Cardiac muscle cell (in vitro differentiated cells and primary cell): Measurements from ENCODE around the gene GGA3. TPM values are rescaled to one million over a fixed set of nuclear protein-coding genes. Genes with fewer than 3 reads are reported as not detected.
A peak's percentile ranks its signal among the peaks of the same experiment; 100 is the strongest.

ENCODE experiments used
- DNase-seq, 2 donors: peaks; one replicate each; pipeline versions ENCODE4 v3.0.0 to v3.0.0-alpha.2; 2010 to 2017; ENCODE audit warnings: low read depth in 1 of 2, low spot score in 1 of 2
- H3K27ac ChIP-seq: fragments of 200-600 bp; sonication (generic); 2 replicates; pipeline ENCODE4 v1.5.1; 2016
- H3K27me3 ChIP-seq: fragments of 200-600 bp; sonication (generic); 2 replicates; pipeline ENCODE4 v1.6.0; 2016; ENCODE audit warnings: control low read depth
- H3K36me3 ChIP-seq: fragments of 200-600 bp; sonication (generic); 2 replicates; pipeline ENCODE4 v1.5.1; 2016; ENCODE audit warnings: control low read depth
- H3K4me1 ChIP-seq: fragments of 200-600 bp; sonication (generic); 2 replicates; pipeline ENCODE4 v1.8.1; 2017; ENCODE audit warnings: low read depth, mild to moderate bottlenecking, mixed run types
- H3K4me3 ChIP-seq: fragments of 200-600 bp; sonication (generic); 2 replicates; pipeline ENCODE4 v1.5.1; 2016; ENCODE audit warnings: mild to moderate bottlenecking
- H3K9me3 ChIP-seq: fragments of 200-600 bp; sonication (generic); 2 replicates; pipeline ENCODE4 v1.5.1; 2017; ENCODE audit warnings: low read depth, mild to moderate bottlenecking, control low read depth
- polyA plus RNA-seq: library from polyadenylated mRNA; unstranded; fragments of >200 nt; fragmentation: Nextera tagmentation; extraction: Ambion mirVana; gene quantifications from 2 replicates; pipeline ENCODE4 v1.2.1, GENCODE V29; 2016
- total RNA-seq: library from RNA; depleted of rRNA; stranded (reverse); fragments of >200 nt; gene quantifications from 2 replicates; pipeline ENCODE4 v1.2.3, GENCODE V29; 2016
- TF ChIP-seq, protein P1 (sequence below): IDR thresholded peaks from 2 replicates; pipeline ENCODE4 v1.5.1; 2012; ENCODE audit warnings: low read depth, mild to moderate bottlenecking, low read length

The GGA3 gene
- total and polyA plus RNA-seq, 2 experiments from 2014 or later = 25.6 to 35.3 TPM

GRCh38 chr17:75240394-75241142 lies 20.8 kb downstream of the GGA3 start:
- Histone ChIP-seq H3K36me3 (peaks cover 33% of the 10 kb centered on the region), H3K27me3 (no peaks in the 10 kb centered on the region), H3K9me3 (no peaks in the 10 kb centered on the region), H3K4me1 (no peaks in the 10 kb centered on the region), H3K4me3 (no peak overlapping the region), H3K27ac (peak overlapping the region; percentile 52)
- TF ChIP-seq, protein P1, sequence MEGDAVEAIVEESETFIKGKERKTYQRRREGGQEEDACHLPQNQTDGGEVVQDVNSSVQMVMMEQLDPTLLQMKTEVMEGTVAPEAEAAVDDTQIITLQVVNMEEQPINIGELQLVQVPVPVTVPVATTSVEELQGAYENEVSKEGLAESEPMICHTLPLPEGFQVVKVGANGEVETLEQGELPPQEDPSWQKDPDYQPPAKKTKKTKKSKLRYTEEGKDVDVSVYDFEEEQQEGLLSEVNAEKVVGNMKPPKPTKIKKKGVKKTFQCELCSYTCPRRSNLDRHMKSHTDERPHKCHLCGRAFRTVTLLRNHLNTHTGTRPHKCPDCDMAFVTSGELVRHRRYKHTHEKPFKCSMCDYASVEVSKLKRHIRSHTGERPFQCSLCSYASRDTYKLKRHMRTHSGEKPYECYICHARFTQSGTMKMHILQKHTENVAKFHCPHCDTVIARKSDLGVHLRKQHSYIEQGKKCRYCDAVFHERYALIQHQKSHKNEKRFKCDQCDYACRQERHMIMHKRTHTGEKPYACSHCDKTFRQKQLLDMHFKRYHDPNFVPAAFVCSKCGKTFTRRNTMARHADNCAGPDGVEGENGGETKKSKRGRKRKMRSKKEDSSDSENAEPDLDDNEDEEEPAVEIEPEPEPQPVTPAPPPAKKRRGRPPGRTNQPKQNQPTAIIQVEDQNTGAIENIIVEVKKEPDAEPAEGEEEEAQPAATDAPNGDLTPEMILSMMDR = peak; percentile 75
- peak; percentile 40 to 44 for DNase-seq

DNA sequence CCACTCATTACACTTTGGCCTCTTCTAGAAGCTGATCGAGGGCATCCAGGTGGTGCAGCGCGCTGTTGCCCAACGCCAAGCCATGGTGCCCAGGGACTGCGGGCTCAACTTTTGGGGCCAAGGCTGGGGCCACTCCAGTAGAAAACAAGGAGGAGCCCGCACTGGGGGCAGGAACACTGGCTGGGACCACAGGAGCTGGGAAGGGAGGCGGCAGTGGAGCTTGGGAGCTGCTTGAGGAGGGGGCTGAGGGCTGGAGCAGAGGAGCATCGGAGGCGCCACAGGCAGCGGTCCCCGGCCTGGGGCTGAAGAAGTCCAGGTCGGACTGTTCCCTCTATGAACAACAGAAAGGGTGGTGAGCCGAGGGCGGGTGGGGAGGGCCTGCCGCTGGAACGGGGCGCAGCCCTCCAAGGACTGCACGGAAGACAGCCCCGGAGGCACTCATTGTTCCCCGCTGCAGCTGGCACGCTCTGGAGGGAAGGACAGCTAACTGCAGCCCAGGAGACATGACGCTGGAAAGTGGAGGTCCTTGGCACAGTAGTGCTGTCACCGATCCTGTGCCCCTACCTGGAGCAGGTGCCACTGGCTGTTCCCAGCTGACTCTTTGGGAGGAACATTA lies 21.5 kb downstream of the GGA3 start:
- TF ChIP-seq, protein P1 = no peak
- H3K4me3 ChIP-seq = no peak overlapping the region
- no peak for DNase-seq
- peak overlapping the region; percentile 52 for H3K27ac ChIP-seq
- no peaks in the 10 kb centered on the region for H3K4me1 ChIP-seq
- H3K9me3 ChIP-seq = no peaks in the 10 kb centered on the region
- peaks cover 34% of the 10 kb centered on the region for H3K36me3 ChIP-seq
- H3K27me3 ChIP-seq = no peaks in the 10 kb centered on the region

DNA sequence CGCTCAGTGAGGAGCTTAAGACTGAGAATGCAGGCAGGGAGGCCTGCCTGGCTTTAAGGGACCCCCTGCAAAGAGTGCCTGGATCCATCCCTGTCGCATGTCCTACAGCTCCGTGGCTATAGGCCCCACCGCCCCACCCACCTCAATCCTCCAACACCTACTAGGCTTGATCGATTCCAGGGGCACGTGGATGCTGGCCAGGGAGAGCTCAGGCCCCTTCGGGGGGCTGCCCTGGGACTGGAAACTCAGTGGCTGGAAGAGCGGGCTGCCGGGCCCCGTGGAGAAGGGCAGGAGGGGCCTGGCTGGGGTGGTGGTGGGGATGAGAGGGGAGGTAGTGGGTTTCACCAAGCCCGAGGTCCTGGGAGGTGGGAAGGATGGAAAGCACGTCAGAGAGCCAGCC lies 22.2 kb downstream of the GGA3 start:
- H3K36me3 ChIP-seq = peaks cover 34% of the 10 kb centered on the region
- no peak for DNase-seq
- no peak overlapping the region for H3K27ac ChIP-seq
- H3K4me1 ChIP-seq = no peaks in the 10 kb centered on the region
- H3K9me3 ChIP-seq = no peaks in the 10 kb centered on the region
- no peaks in the 10 kb centered on the region for H3K27me3 ChIP-seq
- H3K4me3 ChIP-seq = no peak overlapping the region
- TF ChIP-seq, protein P1 = no peak

GRCh38 chr17:75238684-75239191 lies 22.7 kb downstream of the GGA3 start:
- Histone ChIP-seq H3K27ac (peak overlapping the region; percentile 11), H3K9me3 (no peaks in the 10 kb centered on the region), H3K27me3 (no peaks in the 10 kb centered on the region), H3K4me3 (no peak overlapping the region), H3K4me1 (no peaks in the 10 kb centered on the region), H3K36me3 (peaks cover 36% of the 10 kb centered on the region)
- peak; percentile 68 to 77 for DNase-seq
- TF ChIP-seq, protein P1 = peak; percentile 90

DNA sequence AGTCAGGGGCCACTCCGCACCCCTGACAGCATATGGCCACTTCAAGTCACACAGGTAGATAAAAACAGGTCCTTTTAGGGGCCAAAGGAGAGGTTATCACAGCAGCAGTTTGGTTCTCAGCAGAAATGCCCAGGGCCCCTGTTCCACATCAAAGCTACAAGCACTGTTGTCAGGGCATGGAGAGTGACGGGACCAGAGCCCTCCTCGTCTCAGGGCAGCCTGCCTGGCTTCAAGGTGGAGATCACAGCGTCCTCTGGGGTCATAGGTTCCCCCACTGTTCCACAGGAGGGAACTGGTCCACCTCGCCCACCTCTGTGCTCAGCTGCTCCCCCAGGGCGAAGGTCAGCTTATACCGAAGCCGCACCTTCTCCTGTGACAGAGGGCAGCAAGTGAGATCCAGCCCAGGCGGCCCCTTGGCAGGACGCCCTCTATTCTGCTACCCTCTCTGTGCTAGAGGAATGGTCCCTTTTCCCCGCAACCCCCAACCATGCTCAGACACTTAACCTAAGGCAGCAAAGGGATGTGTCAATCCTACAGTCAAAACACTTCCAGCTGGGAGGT lies 23.3 kb downstream of the GGA3 start:
- TF ChIP-seq, protein P1 = no peak
- Histone ChIP-seq H3K36me3 (peaks cover 34% of the 10 kb centered on the region), H3K27ac (peak overlapping the region; percentile 11), H3K9me3 (no peaks in the 10 kb centered on the region), H3K4me1 (no peaks in the 10 kb centered on the region), H3K4me3 (no peak overlapping the region), H3K27me3 (no peaks in the 10 kb centered on the region)
- DNase-seq = no peak
